Activated CD8-positive, alpha-beta memory T cell treated with anti-CD3 and anti-CD28 coated beads, Interleukin-2, amount 50 U/mL, for 1 hour (primary cell): ENCODE results near the gene DNAI2.

Experiments
- DNase-seq: peaks from one replicate; pipeline ENCODE4 v3.0.0-alpha.2; 2020; ENCODE audit errors: extremely low read depth

Gene DNAI2

DNA sequence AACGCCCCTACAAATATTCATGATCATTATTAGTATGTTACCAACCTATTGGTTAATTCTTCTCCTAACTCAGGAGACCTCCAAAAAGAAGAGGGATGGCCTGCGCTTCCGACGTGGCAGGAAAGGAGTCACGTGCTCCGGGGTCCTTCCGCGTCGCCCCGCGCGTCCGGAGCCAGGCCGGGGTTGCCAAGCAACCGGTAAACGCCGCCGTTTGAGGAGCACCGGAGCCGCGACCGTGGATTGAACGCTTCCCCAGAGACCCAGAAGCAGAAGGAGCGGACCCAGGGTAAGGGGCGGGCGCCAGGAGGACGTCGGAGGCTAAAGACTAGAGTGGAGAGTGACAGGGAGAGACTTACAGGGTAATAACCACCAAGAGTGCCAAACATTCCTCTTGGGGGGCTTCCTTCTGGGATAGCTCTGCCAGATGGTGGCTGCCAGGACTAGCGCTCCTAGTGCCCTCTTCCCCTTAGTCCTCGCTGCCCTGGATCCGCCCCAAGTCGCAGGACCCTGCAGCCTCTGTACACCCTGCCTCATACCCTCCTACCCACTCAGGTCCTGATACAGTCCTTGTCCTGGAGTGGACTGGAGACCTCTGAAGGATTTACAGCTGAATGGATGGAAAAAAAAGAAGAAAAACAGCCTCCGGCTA is at the start of gene DNAI2:
Gene DNAI2 (plus strand): TSS at position 175 of the 649 bp plus-strand sequence. CDS start 7,584 bp downstream, outside the sequence.
- DNase-seq: no peak

- DNase-seq: no peak
These were observed 48.9 kb upstream of the DNAI2 start for GRCh38 chr17:74224959-74225725.

GRCh38 chr17:74226252-74226651 is 47.8 kb upstream of the DNAI2 start:
- DNase-seq: no peak

DNA sequence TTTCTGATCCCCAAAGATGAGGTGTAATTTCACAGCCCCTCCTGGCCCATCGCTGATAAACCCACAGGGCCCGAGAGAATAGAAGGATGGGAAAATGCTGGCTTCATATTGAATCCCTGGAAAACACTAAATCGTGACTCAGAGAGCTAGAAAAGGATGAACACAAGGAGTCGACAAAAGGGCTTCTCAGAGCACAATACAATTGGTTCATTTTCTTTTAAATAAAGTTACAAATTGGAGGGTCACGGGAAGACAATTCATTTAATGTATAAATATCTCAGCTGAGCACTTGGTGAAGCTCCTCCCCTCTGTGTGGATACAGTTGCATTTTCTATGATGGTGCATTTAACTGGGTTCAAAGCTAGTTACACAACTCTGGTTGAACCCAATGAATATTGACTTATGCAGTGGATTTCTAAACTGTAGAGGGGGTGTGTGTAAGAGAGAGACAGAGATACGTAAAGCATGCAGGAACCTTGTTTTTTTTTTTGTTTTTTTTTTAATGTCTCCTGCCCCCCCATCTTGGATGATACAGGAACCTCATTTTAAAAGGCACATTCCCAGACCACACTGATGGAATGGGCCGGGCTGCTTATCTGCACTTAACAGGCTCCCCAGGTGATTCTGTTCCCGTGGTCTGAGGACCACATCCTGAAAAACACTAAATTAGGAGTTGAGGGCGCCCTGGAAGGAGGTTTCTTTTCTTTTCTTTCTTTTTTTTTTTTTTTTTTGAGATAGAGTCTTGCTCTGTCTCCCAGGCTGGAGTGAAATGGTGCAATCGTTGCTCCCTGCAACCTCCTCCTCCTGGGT is 46.6 kb upstream of the DNAI2 start:
- DNase-seq: no peak

- no peak for DNase-seq
These were observed 45.6 kb upstream of the DNAI2 start for GRCh38 chr17:74228306-74228978.

DNA sequence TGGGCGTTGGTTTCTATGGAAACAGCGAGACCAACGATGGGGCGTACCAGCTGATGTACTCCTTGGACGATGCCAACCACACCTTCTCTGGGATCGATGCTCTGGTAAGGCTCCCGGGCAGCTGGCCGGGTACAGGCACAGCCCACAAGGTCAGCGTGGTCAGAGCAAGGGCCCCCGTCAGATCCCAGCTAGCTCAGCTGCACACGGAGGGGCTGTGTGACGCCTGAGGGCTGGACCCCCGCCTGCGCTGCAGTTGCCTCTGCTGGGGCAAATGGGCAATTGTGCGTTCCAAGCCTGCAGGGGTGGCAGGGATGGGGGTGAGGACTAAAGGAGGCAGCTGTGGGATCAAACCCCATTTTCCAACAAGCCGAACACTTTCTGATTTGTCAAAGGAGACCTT is 43.1 kb upstream of the DNAI2 start:
- no peak for DNase-seq

DNA sequence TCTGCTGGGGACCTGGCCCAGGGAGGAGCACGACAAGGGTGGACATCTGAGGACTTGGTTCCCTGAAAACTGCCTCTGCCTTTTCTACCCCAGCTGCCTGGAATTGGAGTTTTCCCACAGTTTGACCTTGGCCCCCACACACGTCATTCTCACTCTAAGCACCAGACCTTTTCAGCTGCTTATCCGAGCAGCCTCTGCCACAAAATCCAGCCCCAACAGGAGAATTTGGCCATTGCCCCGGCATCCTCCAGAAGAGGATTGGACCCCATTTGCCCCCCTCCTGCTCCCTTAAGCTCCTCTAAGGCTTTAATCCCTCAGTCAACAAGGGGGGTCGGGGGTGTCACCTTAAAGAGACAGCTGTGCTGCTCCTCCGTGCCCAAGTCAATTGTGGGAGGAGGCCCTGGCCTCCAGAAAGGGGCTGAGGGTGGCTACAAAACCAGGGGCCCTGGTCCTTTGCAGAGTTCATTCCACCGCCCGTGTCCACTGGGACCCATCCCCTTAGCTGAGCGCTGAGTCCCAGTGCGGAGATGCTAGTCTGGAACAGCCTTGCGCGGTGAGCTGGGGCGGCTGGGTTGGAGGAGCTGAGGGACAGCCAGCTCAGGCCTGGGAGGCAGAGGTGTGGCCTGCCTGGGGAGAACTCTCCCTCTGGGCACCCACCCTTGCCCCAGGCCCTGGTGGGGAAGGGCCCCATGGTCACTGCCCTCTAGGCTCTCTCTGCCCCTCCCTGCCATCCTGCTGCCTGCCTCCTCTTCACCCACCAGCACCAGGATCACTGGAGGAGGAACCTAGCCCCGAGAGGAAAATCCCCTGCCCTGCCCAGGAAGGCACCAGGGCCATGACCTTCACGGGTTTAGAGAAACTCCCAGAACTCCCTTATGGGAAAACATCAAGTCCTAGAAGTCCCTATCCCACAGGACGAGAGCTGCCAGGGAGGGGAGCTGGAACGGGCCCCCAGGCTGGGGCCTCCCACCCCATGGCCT is 41.8 kb upstream of the DNAI2 start:
- DNase-seq: no peak

- DNase-seq: no peak
These were observed 40.1 kb upstream of the DNAI2 start for GRCh38 chr17:74233937-74234336.

DNA sequence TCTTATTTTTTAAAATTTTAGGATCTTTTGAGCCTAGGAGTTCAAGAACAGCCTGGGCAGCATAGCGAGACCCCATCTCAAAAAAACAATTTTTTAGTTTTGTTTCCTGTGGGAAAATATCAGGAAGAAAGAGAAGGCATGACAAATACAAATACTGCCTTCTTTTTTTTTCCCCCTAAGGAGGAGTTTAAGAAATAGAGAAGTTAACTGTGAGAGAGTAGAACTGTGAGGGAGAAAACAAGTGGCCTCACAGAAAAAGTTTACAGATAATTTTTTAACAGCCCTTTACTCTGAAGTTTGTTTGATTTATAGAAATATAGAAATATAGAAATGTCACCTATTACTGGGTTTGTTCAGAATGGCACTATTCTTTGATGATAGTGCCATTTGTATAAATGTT is 39.5 kb upstream of the DNAI2 start:
- DNase-seq: no peak

- no peak for DNase-seq
These were observed 38.9 kb upstream of the DNAI2 start for GRCh38 chr17:74235040-74235581.

DNA sequence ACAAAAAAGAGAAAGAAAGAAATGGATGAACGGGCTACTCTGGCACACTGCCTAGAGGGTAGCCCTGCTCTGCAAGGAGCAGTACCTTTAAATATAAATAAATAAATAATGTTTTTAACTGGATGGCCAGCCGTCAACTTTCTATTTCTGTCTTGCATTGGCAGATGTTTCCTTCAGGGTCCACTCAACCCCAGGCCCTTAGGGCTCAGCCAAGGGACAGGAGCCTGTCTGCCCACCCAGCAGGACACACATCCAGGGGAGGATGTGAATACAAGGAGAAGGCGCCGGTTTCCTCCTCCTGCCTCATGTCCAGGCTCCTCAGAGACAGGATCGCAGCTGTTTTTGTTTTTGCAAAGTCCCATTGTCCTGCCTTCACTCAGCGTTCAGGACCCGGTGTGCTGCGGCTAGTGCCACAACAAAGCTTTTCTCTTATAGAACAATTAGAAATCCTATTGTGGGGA is 38.1 kb upstream of the DNAI2 start:
- DNase-seq: no peak

DNA sequence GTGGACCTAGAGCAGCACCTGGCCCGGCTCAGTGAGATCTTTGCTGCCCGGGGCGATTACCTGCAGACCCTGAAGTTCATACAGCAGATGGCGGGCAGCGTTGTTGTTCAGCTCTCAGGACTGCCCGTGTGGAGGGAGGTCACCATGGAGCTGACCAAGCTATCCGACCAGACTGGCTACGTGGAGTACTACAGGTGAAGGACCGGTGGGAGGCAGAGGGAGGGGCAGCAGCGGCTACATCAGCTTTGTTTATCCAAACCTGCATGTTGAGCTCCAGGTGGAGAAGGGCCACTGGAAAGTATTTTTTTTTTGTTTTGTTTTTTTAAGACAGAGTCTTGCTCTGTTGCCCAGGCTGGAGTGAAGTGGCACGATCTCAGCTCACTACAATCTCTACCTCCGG is 36.7 kb upstream of the DNAI2 start:
- DNase-seq: no peak

GRCh38 chr17:74239172-74239571 is 34.9 kb upstream of the DNAI2 start:
- DNase-seq: no peak

- DNase-seq: no peak
These were observed 33.3 kb upstream of the DNAI2 start for GRCh38 chr17:74240618-74241205.

DNA sequence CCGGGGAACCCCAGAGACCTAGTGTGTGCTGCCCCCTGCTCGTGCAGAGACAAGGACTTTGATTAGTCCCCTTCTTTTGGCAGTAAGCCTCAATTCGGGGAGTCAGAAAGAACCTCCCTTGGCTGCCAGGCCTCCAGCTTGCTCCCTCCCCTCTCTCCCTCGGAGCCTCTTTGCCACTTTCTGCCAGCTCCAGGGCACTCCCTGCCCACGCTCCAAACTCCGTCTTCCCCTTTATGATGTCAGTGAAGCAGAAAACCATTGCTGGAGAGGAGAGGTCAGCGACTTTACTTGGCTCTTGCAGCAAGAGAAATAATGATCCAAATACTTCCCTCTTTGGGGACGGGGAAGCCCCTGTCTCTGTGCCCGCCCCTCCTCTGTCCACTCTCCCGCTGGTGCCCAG is 32.6 kb upstream of the DNAI2 start:
- DNase-seq: no peak

DNA sequence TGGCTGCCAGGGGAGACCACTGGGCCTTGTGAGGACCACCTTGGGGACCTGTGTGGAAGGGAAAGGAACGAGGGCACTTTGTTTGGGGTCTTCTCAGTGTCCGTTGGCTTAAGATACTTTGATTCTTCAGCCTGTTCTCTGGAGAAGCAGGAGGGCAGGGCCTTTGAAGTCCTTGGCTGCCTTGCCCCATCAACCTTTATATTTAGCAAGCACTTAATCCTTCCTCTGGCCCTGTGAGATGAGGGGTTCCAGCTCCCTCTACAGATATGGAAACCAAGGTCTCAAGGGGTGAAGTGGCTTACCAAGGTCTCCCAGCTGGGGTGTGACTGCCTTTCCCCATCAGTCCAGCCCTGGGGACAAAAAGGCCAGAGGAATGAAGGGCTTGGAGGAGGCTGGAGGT is 32.2 kb upstream of the DNAI2 start:
- DNase-seq: no peak

DNA sequence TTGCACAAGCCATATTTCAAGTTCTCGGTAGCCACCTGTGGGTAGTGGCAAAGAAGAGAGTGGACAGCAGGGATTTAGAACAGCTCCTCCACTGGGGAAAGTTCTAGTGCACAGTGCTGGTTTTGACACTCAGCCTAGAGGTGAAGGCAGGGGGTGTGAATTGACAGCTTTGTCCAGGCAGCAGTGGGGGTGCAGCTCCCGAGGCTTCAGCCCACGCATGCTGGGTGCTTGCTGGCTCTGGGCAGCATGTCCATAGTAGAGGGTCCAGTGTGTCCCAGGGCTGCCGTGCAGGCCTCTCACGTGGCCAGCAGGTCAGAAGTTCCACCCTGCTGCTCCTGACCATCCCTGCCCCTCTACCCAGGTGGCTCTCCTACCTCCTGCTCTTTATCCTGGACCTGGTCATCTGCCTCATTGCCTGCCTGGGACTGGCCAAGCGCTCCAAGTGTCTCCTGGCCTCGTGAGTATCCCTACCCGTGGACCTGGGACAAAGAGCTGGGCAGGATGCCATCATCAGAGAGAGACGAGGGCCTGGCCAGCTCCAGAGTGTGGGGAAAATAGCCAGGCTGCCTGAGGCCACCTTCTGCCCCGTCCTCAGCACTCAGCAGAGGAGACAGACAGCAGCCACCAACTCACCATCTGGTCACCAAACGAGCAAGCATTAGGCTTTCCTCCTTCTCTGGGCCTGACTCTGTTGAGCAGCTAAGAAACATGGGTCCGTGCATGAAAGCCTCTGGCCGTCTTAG is 30.9 kb upstream of the DNAI2 start:
- DNase-seq: no peak

- no peak for DNase-seq
These were observed 29.9 kb upstream of the DNAI2 start for GRCh38 chr17:74244128-74244527.

GRCh38 chr17:74244548-74244947 is 29.5 kb upstream of the DNAI2 start:
- no peak for DNase-seq
